Loucy (cell line): ENCODE measurements around the gene MYMX.

ENCODE experiments used
- CTCF ChIP-seq: fragments of 200-600 bp; sonication (generic); conservative IDR thresholded peaks from 2 replicates; pipeline ENCODE4 v1.5.1; 2014; ENCODE audit warnings: mild to moderate bottlenecking, antibody characterized with exemption, low read length
- EZH2phosphoT487 ChIP-seq: fragments of 200-600 bp; IDR thresholded peaks from 2 replicates; pipeline ENCODE4 v1.6.1; 2018; ENCODE audit warnings: antibody characterized with exemption, mild to moderate bottlenecking, moderate library complexity, borderline replicate concordance

GRCh38 chr6:44263354-44264100 is 46.8 kb downstream of the MYMX start:
- TF ChIP-seq CTCF: no peak
- no peak for TF ChIP-seq EZH2phosphoT487
